Stimulated activated CD4-positive, alpha-beta T cell treated with anti-CD3 and anti-CD28 coated beads, Interleukin-1b, Interleukin-23, amount 100 ng/mL, for 4 hours (primary cell): ENCODE measurements around the gene ATP8B3.

ENCODE experiments used
- DNase-seq, 2 donors: peaks; one replicate each; pipeline ENCODE4 v3.0.0-alpha.2; 2020; ENCODE audit warnings: low read depth in 2 of 2

Gene ATP8B3

DNA sequence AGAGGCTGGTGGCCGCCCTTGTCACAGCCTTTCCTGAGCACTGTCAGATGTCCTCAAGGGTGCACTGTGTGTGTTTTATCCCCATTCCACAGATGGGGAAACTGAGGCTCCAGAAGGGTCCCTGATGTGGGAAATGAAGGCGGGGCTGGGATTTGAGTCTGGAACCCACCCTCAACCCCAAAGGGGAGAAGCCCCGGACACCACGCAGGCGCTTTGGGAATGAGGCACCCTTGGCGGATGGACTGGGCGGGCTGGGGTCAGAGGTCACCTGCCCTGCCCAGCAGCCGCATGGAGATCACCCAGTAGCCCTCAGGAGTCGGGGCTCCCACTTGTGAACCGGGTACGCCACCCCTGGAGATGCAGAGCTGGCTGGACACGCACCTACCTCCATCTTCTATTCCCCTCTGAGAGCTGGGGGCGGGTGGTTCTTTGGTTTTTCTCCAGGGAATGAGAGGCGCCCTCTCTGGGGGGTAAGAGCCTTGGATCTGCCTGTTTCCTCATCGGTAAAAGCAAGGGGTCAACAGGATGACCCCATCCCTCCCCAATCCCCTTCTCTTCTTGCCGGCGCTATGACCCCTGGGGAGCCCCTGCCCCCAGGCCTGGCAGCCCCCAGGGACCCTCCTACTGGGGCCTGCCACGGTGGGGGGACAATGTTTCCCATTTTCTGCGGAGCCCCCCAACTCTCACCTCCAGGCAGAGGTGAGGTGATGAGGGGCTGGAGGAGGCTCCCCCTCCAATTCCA is 67.1 kb downstream of the ATP8B3 start:
- DNase-seq, result no peak

DNA sequence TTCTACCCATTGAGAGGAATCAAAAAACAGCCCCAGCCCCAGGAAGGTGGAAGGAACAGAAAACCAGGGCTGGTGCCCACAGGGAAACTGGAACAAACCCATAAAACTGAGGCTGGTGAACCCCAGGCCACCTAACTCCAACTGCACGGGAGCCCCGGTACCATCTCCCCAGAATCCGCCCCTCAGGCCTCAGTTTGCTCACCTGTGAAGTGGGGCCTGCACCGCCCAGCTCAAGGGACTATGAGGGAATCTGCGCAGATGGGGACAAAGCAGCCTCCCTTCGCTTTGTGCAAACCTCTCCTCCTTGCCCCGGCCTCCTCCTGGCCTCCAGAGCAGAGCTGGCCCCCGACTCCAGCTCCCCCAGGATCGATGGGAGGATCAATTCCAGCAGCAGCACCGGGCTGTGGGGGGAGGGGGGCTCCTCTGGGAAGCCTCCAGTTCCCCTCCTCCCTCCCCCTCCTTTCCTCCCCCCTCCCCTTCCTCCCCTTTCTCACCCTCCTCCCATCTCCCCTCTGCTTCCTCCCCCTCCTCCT is 67.9 kb downstream of the ATP8B3 start:
- no peak for DNase-seq

GRCh38 chr19:1742989-1743696 is 68.9 kb downstream of the ATP8B3 start:
- DNase-seq, result no peak

DNA sequence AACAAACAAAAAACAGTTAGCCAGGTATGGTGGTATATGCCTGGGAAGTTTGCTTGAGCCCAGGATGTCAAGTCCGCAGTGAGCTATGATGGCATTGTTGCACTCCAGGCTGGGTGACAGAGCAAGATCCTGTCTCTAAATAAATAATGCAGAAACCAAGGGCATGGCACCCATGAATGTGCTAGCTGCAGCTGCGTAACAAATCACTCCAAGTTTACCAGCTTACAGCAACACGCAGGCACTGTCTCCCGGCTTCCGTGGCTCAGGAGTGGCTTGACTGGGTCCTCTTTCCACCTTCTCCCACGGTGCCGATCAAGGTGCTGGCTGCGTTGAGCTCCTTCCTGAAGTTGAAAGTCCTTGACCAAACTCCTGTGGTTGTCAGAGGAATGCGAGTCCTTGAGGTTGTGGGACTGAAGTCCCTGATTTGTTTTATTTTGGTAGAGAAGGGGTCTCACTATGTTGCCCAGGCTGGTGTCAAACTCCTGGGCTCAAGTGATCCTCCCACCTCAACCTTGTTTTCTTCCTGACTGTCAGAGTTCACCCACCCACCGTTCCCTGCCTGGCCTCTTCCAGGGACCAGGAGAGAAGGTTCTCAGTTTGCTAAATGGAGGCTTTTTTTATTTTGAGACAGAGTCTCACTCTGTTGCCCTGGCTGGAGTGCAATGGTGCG is 72.0 kb downstream of the ATP8B3 start:
- DNase-seq, result no peak

DNA sequence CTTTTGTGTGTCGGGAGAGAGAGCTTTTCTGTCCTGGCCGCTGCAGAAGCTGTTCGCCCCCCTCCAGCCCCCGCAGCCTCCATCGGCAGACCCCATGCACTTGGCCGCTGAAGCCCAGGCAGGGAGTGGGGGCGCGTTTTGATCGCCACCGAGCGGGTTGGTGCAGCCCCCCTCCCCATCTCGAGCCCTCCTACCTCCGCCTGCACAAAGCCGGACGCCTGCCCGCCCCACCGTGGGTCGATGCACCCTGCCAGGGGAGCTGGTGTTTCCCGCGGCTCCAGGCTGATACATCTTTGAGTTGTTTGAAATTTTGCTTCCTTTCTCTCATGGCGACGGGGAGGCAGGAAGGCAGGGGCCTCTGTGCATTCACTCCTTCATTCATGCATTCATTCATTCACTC is 75.1 kb downstream of the ATP8B3 start:
- no peak for DNase-seq

GRCh38 chr19:1736280-1736679 is 75.8 kb downstream of the ATP8B3 start:
- no peak for DNase-seq

DNA sequence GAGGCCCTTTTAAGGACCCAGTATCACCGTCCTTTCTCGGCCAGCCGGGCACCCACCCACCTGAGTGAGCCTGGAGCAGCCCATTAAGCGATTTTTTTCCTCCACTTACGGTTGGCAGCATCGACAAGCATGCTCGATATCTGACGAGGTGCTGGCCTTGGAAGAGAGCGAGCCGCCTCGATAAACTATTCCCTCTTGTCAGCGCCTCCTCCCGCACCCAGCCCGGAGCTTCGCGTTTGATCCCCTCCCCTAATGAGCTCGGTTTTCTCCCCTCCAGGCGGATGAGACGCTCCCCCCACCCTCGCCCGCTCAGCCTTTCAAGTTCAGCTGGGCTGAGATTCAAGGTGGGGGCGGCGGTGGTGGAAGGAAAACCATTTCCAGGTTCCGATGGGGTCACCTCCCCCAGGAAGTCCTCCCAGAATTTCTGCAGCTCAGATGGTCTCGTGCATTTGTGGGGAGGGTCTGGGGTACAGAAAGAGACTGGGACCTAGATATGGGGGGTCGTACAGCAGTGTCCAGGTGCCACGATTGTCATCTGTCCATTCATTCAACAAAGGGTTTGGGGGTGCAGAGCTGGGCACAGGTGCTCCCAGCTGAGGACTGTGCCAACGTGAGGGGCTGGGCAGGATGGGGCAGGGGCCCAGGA is 77.6 kb downstream of the ATP8B3 start:
- no peak for DNase-seq
